ENCODE results near the gene CABP5.

CABP5 gene

DNA sequence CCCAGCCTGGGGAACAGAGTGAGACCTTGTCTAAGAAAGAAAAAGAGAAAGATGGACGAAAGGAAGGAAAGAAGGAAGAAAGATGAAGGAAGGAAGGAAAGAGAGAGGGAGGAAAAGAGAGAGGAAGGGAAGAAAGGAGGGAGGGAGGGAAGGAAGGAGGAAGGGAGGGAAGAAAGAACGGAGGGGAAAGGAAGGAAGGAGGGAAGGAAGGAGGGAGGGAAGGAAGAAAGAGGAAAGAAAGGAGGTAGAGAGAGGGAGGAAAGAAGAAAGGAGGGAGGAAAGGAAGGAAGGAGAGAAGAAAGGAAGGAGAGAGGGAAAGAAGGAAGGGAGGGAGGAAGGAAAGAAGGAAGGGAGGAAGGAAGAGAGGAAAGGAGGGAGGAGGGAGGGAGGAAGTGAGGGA is 20.9 kb downstream of the CABP5 start:
- no peaks in the 10 kb centered on the region for H3F3A ChIP-seq (ENCODE audit: control insufficient read depth, insufficient read depth)
- no peaks in the 10 kb centered on the region for H3K9me3 ChIP-seq (ENCODE audit: control insufficient read depth, insufficient read depth, low read length)
- no peaks in the 10 kb centered on the region for H3K36me3 ChIP-seq (ENCODE audit: control insufficient read depth, low read length)
- no peak overlapping the region for H3K4me3 ChIP-seq (ENCODE audit: low read length)
- H3K27ac ChIP-seq (ENCODE audit: low read depth, low read length) = no peak overlapping the region
- H3K27me3 ChIP-seq (ENCODE audit: control insufficient read depth, low read length) = no peaks in the 10 kb centered on the region; the same call in 1 of the 2 replicates
- TF ChIP-seq EZH2phosphoT487 (IDR thresholded peaks at IDR 0.05; ENCODE audit: borderline replicate concordance, low read length) = no peak
- TF ChIP-seq, protein P1, sequence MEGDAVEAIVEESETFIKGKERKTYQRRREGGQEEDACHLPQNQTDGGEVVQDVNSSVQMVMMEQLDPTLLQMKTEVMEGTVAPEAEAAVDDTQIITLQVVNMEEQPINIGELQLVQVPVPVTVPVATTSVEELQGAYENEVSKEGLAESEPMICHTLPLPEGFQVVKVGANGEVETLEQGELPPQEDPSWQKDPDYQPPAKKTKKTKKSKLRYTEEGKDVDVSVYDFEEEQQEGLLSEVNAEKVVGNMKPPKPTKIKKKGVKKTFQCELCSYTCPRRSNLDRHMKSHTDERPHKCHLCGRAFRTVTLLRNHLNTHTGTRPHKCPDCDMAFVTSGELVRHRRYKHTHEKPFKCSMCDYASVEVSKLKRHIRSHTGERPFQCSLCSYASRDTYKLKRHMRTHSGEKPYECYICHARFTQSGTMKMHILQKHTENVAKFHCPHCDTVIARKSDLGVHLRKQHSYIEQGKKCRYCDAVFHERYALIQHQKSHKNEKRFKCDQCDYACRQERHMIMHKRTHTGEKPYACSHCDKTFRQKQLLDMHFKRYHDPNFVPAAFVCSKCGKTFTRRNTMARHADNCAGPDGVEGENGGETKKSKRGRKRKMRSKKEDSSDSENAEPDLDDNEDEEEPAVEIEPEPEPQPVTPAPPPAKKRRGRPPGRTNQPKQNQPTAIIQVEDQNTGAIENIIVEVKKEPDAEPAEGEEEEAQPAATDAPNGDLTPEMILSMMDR (IDR thresholded peaks at IDR 0.05; ENCODE audit: low read depth, low read length, poor library complexity, severe bottlenecking) = no peak
- H3K4me2 ChIP-seq (ENCODE audit: low read length) = no peak overlapping the region
- no peaks in the 10 kb centered on the region for H3K4me1 ChIP-seq (ENCODE audit: control insufficient read depth, low read length)
- H3K9me2 ChIP-seq (replicated peaks; ENCODE audit: control insufficient read depth, low read length) = no peaks in the 10 kb centered on the region
- H4K20me1 ChIP-seq (ENCODE audit: control insufficient read depth, insufficient read depth, low read depth, low read length) = no peaks in the 10 kb centered on the region
- no peaks in the 10 kb centered on the region for H3K79me2 ChIP-seq (ENCODE audit: control insufficient read depth, low read length)

DNA sequence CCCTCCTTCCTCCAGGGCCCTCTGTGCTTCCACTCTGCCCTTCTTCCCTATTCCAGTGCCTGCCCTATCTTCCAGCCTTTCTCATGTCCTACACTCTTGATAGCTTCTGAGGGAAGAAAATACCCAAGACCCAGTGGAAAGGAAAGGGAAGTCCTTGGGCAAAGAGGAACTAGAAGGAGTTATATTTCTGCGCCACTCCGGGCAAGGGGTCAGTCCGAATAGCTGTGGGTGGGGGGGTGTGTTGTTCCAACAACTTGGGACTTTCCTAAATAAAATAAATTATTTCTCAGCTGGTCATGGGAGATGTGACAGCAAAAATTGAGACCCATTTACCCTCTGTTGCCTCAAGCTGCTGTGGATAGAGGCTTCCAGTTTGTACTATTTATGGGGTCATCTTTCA is 23.2 kb downstream of the CABP5 start:
- no peak for TF ChIP-seq EZH2phosphoT487 (IDR thresholded peaks at IDR 0.05; ENCODE audit: borderline replicate concordance, low read length)
- no peak overlapping the region for H3K27ac ChIP-seq (ENCODE audit: low read depth, low read length)
- H3K4me3 ChIP-seq (ENCODE audit: low read length) = no peak overlapping the region
- no peaks in the 10 kb centered on the region for H3K79me2 ChIP-seq (ENCODE audit: control insufficient read depth, low read length)
- H3K27me3 ChIP-seq (ENCODE audit: control insufficient read depth, low read length) = no peaks in the 10 kb centered on the region; the same call in 1 of the 2 replicates
- no peaks in the 10 kb centered on the region for H3K4me1 ChIP-seq (ENCODE audit: control insufficient read depth, low read length)
- no peak overlapping the region for H3K4me2 ChIP-seq (ENCODE audit: low read length)
- no peaks in the 10 kb centered on the region for H3F3A ChIP-seq (ENCODE audit: control insufficient read depth, insufficient read depth)
- H3K9me3 ChIP-seq (ENCODE audit: control insufficient read depth, insufficient read depth, low read length) = no peaks in the 10 kb centered on the region
- H3K9me2 ChIP-seq (replicated peaks; ENCODE audit: control insufficient read depth, low read length) = no peaks in the 10 kb centered on the region
- no peaks in the 10 kb centered on the region for H4K20me1 ChIP-seq (ENCODE audit: control insufficient read depth, insufficient read depth, low read depth, low read length)
- H3K36me3 ChIP-seq (ENCODE audit: control insufficient read depth, low read length) = no peaks in the 10 kb centered on the region

DNA sequence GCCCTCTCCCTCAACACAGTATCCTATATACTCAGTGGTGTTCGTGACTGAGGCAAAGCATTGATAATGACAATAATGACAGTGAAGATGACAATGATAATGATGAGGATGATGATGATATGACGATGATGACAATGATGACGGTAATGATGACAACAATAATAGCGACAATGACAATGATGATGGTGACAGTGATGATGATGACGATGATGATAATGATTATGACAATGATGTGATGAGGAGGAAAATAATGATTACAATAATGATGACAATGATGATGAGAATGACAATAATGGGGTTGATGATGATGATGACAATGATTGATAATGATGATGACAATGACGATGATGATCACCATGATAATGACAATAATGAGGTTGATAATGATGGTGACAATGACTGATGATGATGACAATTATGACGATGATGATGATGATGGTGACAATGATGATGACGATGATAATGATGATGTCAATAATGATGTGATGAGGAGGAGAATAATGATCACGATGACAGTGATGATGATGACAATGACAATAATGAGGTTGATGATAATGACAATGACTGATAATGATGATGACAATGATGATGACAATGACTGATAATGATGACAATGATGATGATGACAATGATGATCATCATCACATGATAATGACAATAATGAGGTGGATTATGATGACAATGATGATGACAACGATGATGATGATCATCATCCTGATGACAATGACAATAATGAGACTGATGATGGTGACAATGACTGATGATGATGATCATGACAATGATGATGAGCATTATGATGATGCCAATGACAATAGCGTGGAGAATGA is 32.7 kb downstream of the CABP5 start:
- Histone ChIP-seq H3K9me3 (ENCODE audit: control insufficient read depth, insufficient read depth, low read length) (no peaks in the 10 kb centered on the region), H3K9me2 (replicated peaks; ENCODE audit: control insufficient read depth, low read length) (no peaks in the 10 kb centered on the region), H3K27me3 (ENCODE audit: control insufficient read depth, low read length) (no peaks in the 10 kb centered on the region), H3K4me2 (ENCODE audit: low read length) (no peak overlapping the region), H3K79me2 (ENCODE audit: control insufficient read depth, low read length) (no peaks in the 10 kb centered on the region), H3K4me3 (ENCODE audit: low read length) (no peak overlapping the region), H4K20me1 (ENCODE audit: control insufficient read depth, insufficient read depth, low read depth, low read length) (no peaks in the 10 kb centered on the region), H3K4me1 (ENCODE audit: control insufficient read depth, low read length) (no peaks in the 10 kb centered on the region), H3F3A (ENCODE audit: control insufficient read depth, insufficient read depth) (no peaks in the 10 kb centered on the region), H3K36me3 (ENCODE audit: control insufficient read depth, low read length) (no peaks in the 10 kb centered on the region), H3K27ac (ENCODE audit: low read depth, low read length) (no peak overlapping the region)
- TF ChIP-seq EZH2phosphoT487 (IDR thresholded peaks at IDR 0.05; ENCODE audit: borderline replicate concordance, low read length) = no peak
- TF ChIP-seq, protein P1 (IDR thresholded peaks at IDR 0.05; ENCODE audit: low read depth, low read length, poor library complexity, severe bottlenecking) = no peak

DNA sequence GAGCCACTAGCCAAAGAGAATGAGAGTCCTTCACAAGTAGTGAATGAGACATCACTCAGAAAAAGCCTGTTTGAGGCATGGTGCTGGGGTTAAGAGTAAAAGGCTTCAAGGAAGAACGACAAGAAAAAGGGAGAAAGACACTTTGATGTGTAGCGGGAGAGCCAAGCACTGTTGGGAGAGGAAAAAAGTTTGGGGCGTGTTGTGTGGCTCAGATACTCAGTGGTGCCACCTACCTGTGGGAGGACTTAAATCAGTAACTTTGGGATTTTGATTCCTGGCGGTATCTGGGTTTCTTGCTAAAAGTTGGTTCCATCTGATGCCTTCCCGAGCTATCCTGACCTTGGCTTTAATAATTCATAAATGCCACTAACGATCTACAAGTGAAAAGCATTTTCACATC is 37.1 kb downstream of the CABP5 start:
- Histone ChIP-seq H3K9me3 (ENCODE audit: control insufficient read depth, insufficient read depth, low read length) (no peaks in the 10 kb centered on the region), H3K27me3 (ENCODE audit: control insufficient read depth, low read length) (no peaks in the 10 kb centered on the region), H4K20me1 (ENCODE audit: control insufficient read depth, insufficient read depth, low read depth, low read length) (no peaks in the 10 kb centered on the region), H3K4me1 (ENCODE audit: control insufficient read depth, low read length) (no peaks in the 10 kb centered on the region), H3K79me2 (ENCODE audit: control insufficient read depth, low read length) (no peaks in the 10 kb centered on the region), H3F3A (ENCODE audit: control insufficient read depth, insufficient read depth) (no peaks in the 10 kb centered on the region), H3K9me2 (replicated peaks; ENCODE audit: control insufficient read depth, low read length) (no peaks in the 10 kb centered on the region), H3K4me2 (ENCODE audit: low read length) (no peak overlapping the region), H3K36me3 (ENCODE audit: control insufficient read depth, low read length) (no peaks in the 10 kb centered on the region), H3K4me3 (ENCODE audit: low read length) (no peak overlapping the region), H3K27ac (ENCODE audit: low read depth, low read length) (no peak overlapping the region)
- TF ChIP-seq, protein P1 (IDR thresholded peaks at IDR 0.05; ENCODE audit: low read depth, low read length, poor library complexity, severe bottlenecking) = peak; percentile 56
- no peak for TF ChIP-seq EZH2phosphoT487 (IDR thresholded peaks at IDR 0.05; ENCODE audit: borderline replicate concordance, low read length)
